CD4-positive, alpha-beta T cell treated with Interleukin-2 at 100 ng/mL for 4 hours (primary cell): ENCODE results near the gene IGSF23.
A peak's percentile ranks its signal among the peaks of the same experiment; 100 is the strongest.

Experiments used
- DNase-seq: peaks from one replicate; pipeline ENCODE4 v3.0.0-alpha.2; 2020; ENCODE audit warnings: low spot score

The IGSF23 gene

DNA sequence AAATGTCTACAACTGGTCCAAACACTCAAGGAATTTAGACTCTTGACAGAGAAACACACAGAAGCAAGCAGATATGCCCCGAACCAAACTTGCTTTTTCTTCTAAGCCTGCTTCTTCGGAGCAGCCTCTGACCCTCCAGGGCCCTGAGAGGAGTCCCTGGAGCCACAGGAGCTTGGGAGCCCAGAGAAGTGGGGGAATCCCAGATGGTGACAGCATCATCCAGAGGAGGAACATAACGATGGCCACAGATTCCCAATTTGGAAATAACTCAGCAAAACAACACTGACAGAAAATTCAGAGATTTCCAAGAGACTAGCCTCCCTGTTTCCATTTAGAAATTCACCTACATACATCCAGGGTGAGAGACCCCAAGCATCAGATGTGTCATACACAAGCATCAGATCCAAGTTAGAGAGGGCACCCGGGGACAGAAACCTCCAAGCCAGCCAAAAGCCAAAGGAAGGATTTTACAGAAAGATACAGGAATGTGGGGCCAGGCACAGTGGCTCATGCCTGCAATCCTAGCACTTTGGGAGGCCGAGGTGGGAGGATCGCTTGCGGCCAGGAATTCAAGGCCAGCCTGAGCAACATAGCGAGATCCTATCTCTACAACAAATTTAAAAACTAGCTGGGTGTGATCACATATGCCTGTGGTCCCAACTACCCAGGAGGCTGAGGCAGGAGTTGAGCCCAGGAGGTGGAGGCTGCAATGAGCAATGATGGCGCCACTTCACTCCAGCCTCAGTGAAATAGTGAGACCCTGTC is 28.3 kb downstream of the IGSF23 start:
- no peak for DNase-seq

DNA sequence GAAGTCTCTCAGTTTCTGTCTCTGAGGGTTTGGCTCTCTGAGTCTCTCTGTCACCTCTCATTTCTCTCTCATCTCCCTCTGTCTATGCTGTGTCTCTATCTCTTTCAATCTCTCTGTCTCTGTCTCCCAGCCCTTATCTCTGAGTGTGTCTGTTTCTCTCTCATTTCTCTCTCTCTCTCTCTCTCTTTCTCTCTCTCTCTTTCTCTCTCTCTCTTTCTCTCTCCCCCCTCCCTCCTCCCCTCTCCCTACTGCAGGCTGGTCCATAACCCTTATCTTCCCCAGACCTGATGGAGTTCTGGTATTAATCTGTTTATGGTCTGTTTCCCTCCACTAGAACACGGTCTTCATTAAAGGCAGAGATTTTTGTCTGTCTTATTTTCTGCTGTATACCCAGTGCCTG is 29.0 kb downstream of the IGSF23 start:
- no peak for DNase-seq

DNA sequence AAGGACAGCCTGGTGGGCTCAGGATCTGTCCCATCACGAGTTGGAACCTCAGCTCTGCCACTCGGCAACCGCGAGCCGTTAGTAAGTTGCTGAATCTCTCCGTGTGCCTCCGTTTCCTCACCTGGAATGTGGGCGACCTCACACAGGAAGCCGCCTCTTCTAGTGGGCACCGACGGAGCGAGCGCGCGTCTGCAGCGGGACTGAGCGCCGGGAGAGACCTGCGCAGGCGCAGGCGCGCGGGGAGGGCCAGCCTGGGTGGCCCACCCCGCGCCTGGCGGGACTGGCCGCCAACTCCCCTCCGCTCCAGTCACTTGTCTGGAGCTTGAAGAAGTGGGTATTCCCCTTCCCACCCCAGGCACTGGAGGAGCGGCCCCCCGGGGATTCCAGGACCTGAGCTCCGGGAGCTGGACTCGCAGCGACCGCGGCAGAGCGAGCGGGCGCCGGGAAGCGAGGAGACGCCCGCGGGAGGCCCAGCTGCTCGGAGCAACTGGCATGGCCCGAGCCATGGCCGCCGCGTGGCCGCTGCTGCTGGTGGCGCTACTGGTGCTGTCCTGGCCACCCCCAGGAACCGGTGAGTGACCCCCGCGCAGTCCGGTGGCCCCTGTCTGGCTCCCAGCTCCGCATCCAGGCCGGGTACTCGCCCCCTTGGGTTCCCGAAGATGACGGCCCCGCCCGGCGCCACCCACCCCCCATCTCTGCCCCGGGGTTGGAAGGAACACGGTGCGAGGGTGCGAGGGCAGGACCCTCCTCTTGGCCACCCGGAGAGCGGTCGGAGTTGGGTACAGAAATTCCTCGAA is 30.4 kb downstream of the IGSF23 start, which contains the start of gene PVR:
Gene PVR (plus strand): TSS at position 306 of the 797 bp plus-strand sequence. CDS start 187 bp downstream, at position 493.
- DNase-seq, result peak; percentile 13

DNA sequence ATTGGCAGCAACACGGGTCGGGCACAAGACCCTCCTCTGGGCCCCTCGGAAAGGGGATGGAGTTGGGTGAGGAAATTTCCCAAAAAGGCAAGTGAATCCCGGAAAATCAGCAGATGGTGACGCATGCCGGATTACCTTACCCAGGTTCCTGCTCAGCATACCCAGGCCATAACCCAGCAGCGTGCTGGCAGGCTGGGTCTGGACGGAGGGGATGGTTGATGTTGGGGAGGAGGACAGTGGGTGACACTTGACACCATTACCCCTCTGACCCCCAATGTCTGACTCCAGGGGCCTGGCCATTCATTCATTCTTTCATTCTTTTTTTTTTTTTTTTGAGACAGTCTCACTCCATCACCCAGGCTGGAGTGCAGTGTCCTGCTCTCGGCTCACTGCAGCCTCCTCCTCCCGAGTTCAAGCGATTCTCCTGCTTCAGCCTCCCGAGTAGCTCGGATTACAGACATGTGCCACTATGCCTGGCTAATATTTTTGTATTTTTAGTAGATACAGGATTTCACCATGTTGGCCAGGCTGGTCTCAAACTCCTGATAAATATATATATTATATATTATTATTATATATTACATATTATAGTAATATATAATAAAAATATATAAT is 31.1 kb downstream of the IGSF23 start:
- no peak for DNase-seq

DNA sequence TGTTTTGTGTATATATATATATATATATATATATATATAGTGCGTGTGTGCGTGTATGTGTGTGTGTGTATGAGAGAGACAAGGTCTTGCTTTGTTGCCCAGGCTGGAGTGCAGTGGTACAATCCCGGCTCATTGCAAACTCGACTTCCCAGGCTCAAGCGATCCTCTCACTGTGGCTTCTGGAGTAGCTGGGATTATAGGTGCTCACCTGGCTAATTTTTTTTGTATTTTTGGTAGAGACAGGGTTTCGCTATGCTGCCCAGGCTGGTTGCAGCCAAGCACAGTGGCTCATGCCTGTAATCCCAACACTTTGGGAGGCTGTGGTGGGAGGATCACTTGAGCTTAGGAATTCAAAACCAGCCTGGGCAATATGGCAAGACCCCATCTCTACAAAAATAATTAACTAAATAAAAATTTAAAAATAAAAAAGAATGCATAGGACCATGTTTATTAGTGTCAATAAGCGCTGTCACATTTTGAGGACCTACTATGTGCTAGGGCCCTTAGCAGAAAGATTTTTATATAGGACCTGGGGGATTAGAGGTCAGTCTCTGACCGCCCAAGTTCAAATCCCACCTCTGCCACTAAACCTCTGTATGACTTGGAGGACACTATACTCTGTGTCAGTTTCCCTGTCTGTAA is 32.2 kb downstream of the IGSF23 start:
- no peak for DNase-seq

DNA sequence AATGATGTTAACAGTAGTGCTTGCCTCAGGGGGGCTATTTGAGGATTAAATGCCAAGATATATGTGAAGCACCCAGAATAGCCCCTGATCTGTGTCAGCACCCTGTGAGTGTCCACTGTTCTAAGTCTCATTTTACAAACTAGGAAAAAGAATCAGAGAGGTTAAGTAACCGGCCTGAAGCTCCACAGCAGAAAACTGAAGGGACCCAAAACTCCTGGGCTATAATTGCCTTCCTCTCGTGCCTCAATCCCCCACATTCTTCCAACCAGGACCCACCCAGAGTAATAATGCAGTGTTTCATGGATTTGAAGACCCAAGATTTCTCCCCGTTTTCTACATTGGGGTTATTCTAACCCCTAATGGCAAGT is 32.7 kb downstream of the IGSF23 start:
- DNase-seq, result no peak

DNA sequence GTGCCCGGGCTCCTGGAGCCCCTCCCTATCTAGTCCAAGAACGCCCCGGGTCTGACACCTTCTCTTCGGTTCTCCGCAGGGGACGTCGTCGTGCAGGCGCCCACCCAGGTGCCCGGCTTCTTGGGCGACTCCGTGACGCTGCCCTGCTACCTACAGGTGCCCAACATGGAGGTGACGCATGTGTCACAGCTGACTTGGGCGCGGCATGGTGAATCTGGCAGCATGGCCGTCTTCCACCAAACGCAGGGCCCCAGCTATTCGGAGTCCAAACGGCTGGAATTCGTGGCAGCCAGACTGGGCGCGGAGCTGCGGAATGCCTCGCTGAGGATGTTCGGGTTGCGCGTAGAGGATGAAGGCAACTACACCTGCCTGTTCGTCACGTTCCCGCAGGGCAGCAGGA is 33.8 kb downstream of the IGSF23 start:
- DNase-seq, result no peak

DNA sequence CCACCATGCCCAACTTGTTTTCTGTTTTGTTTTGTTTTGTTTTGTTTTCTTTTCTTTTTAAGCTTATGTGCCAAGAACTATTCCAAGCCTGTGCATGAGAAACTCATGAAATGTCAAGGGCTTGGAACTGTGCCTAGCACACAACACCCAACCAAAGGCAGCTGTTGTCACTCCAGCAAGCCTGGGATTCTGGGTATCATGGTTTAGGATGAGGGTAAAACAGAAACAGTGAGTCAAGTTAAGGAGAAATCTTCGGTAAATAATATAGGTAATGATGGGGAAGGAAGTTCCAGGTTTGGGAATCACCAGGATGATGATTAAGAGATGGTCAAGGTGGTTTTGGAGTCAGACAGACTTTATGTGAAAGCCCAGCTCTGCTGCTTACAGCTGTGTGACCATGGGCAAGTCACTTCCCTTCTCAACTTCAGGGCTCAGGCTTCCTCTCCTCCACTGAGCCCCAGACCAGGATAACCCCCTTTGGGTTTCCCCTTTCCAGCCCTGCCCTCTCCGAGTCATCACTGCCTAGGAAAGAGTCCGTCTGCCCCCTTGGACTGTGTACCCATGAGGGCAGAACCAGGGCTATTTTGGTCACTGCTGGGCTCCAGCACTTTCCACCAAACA is 35.4 kb downstream of the IGSF23 start:
- no peak for DNase-seq

DNA sequence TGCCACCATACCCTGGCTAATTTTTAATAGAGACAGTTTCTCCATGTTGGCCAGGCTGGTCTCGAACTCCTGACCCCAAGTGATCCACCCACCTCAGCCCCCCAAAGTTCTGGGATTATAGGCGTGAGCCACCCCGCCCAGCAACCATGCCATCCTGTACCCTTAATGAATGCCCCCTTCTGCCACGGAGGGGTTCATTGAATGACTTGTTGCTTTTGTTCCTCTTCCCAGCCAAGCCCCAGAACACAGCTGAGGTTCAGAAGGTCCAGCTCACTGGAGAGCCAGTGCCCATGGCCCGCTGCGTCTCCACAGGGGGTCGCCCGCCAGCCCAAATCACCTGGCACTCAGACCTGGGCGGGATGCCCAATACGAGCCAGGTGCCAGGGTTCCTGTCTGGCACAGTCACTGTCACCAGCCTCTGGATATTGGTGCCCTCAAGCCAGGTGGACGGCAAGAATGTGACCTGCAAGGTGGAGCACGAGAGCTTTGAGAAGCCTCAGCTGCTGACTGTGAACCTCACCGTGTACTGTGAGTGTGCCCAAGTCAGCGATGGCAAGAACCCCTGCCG is 36.3 kb downstream of the IGSF23 start:
- DNase-seq, result no peak

DNA sequence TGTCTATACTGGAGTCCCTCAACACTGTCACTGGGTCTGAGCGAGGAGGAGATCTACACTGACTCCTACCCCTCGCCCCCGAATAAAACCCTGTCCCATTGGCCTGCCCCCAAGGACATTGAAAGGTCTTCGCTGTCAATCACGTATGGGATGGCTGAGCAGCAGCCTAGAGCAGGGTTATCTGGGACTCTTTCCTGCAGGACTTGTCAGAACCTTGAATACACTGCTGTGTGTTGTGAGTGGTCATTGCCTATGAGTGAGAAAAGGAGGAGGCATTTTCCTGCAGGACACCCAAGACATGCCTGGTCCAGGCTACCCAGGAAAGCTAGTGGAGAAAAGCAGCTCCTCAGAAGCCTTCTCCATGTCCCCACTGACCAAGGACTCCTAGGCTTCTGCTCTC is 40.0 kb downstream of the IGSF23 start:
- no peak for DNase-seq

DNA sequence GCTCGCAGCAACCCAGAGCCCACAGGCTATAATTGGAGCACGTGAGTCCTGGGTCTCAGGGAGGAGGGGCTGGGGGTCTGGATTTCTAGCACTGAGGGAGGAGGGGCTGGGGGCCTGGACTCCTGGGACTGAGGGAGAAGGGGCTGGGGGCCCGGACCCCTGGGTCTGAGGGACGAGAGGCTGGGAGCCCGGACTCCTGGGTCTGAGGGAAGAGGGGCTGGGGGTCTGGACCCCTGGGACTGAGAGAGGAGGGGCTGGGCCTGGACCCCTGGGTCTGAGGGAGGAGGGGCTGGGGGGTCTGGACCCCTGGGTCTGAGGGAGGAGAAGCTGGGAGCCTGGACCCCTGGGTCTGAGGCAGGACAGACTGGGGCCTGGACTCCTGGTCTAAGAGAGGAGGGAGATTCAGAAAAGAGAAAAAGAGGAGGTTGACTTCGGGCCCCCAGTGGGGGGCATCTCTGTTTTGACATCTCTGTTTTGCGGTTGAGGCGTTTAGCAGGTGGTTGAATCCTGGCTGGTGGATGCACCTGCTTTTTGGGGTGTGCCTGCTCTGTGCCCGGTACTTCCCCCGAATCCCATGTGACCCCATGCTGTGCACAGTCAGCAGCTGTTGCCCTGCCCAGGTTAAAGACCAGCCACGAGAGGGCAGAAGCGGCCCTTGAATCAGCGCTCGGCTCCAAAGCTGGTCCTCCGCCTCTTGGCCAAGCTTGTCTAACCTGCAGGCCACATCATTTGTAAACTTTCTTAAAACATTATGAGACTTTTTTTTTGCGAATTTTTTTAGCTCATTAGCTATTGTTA is 40.8 kb downstream of the IGSF23 start:
- peak; percentile 72 for DNase-seq

DNA sequence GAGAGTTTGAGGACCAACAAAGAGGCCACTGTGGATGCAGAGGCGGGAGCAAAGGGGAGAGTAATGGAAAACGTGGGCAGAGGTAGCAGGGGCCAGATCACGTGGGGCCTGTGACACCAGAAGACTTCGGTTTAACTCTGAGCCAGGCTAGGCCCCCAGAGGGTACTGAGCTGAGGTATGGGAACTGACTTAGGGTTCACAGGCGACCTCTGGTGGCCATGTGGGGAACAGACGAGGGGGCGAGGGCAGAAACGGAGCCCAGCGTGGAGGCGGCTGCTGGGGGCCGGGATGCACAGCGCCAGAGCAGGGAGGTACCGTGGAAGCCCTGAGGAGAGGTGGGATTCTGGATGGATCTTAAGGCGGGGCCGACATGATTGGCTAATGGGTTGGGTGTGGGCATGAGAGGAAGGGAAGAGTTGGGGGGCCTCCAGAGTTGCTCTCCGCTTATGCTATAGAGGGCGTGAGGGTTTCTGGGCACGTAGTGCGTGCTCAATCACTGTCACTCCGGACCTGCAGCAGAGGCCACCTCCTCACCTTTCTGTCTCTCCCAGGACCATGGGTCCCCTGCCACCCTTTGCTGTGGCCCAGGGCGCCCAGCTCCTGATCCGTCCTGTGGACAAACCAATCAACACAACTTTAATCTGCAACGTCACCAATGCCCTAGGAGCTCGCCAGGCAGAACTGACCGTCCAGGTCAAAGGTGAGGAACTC is 44.0 kb downstream of the IGSF23 start:
- peak; percentile 60 for DNase-seq

DNA sequence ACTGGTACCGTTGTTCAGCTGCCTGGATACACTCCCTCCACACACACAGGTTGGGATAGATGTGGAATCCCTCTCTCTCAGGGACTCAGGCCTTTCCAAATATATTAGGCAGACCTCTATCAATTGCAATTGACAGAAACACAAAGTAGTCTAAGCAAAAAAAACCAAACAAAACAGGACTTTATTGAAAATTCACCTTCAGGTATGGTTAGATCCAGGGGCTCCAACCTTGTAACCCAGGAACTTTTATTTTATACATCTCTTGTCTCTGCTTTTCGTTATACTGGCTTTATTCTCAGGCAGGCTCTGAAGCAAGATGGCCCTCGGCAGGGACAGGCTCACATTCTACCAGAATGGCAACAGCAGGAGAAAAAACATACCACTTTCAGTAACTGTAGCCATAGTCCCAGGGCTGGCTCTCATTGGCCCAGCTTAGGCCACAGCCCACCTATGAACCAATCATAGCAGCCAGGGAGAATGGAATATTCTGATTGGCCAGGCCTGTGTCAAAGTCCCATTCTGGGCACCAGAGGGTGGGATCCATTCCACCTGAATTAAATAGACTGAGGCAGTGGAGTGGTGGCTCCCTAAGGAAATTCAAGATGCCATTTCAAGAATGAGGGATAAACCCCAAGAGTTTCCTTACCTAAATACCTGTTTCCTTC is 44.8 kb downstream of the IGSF23 start:
- DNase-seq, result no peak

DNA sequence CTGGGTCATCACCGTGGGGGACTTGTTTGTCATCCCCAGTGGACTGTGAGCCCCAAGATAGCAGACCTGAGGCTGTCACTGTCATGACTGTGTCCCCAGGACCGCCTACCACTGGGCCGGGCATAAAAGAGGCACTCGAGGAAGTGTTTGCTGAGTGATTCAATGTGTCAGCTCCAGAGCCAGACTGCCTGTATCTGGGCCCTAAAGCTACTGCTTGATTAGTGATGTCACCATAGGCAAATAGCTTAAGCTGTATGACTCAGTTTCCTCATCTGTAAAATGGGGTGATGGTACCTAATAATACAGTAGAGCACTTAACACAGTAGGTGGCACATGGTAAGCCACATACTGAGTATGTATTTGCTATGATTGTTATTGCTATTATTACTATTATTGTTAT is 46.7 kb downstream of the IGSF23 start:
- no peak for DNase-seq

DNA sequence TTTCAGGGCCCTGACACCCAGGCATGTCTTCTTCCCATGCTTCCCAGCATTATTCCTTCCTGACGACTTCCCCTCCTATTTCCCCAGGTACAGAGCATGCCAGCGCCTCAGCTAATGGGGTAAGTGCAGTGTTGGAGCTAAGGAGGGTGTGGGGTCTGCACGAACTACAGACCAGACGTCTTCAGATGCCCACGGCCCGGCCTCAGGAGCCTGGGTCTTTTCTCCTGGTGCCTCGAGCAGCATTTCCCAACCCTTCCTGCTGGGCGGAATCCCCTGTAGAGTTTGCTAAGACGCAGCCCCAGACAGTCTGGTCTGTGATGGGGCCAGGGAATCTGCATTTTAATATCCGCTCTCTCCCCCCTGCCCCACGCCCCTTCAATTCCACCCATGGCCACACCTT is 47.8 kb downstream of the IGSF23 start:
- DNase-seq, result no peak

DNA sequence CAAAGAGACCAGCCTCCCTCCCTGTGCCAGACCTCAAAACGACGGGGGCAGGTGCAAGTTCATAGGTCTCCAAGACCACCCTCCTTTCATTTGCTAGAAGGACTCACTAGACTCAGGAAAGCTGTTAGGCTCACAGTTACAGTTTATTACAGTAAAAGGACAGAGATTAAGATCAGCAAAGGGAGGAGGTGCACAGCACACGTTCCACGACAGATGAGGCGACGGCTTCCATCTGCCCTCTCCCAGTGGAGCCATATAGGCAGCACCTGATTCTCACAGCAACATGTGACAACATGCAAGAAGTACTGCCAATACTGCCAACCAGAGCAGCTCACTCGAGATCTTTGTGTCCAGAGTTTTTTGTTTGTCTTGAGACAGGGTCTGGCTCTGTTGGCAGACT is 48.5 kb downstream of the IGSF23 start:
- no peak for DNase-seq

DNA sequence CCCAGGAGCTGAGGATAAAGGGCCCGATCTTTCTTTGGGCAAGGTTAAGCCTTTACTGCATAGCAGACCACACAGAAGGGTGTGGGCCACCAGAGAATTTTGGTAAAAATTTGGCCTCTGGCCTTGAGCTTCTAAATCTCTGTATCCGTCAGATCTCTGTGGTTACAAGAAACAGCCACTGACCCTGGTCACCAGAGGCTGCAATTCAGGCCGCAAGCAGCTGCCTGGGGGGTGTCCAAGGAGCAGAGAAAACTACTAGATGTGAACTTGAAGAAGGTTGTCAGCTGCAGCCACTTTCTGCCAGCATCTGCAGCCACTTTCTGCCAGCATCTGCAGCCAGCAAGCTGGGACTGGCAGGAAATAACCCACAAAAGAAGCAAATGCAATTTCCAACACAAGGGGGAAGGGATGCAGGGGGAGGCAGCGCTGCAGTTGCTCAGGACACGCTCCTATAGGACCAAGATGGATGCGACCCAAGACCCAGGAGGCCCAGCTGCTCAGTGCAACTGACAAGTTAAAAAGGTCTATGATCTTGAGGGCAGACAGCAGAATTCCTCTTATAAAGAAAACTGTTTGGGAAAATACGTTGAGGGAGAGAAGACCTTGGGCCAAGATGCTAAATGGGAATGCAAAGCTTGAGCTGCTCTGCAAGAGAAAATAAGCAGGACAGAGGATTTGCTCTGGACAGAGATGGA is 49.5 kb downstream of the IGSF23 start:
- DNase-seq, result no peak

DNA sequence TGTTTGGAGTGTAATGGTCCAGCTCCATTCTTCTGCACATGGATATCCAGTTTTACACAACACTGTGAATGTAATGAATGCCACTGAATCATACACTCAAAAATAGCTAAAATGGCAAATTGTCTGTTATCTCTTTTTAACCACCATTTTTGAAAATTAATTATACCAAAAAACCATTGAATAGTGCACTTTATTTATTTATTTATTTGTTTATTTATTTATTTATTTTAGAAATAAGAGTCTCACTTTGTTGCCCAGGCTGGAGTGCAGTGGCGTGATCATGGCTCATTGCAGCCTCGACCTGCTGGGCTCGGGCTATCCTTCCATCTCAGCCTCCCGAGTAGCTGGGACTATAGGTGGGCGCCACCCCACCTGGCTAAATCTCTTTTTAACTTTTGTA is 50.6 kb downstream of the IGSF23 start:
- DNase-seq, result no peak

DNA sequence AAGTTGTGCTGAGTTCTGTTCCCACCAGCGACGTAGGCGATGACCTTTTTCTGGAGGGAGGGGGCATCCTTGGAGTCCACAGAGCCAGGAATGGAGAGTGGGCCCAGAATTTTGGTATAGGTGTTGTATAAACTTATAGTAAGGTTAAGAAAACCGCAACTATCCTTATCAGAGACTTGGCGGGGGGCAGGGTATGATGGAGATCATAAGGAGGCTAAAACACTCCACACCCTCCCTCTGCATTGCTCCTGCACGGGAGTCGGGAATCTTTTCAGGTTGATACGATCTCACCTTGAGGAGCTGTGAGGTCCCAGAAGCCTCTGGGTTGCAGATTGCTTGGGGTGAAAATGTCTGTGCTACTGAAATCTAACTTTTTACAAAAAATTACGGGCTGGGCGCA is 51.6 kb downstream of the IGSF23 start:
- DNase-seq, result no peak
